HCT116 (cell line): ENCODE measurements around the gene USP9X. TPM values are rescaled to one million over a fixed set of nuclear protein-coding genes. Genes with fewer than 3 reads are reported as not detected.

Experiments
- ATAC-seq: fragments of 200-7000 bp; cut with Tn5 transposase; 2 replicates; pipeline ENCODE4 v1.9.1; 2020; ENCODE audit warnings: mild to moderate bottlenecking, moderate library complexity
- BruUV-seq: library from RNA; stranded (reverse); fragments of 400-500 nt; replicated peaks from 2 replicates; lab custom pipeline; 2021; lab: Mats Ljungman, UMichigan
- CTCF ChIA-PET: fragments of 300-600 bp; sonication (Branson Sonifier 250); formaldehyde crosslinking; loops from one replicate; lab custom pipeline; 2021; ENCODE audit warnings: antibody characterized with exemption; lab: Charles Lee
- POLR2A ChIA-PET: fragments of 300-600, 350-600 bp; sonication (Branson Sonifier 250); formaldehyde crosslinking; loops from one replicate; lab custom pipeline; 2021; ENCODE audit warnings: antibody characterized with exemption; lab: Charles Lee
- RAD21 ChIA-PET, 2 experiments: fragments of 300-600 bp; sonication (Branson Sonifier 250); formaldehyde crosslinking; loops; one replicate each; lab custom pipeline; 2023; ENCODE audit warnings: low total read pairs in 2 of 2; ENCODE audit not compliant: uncharacterized antibody in 2 of 2, unreplicated experiment in 2 of 2, low non-redundant PET in 1 of 2; lab: Charles Lee
- DNase-seq: peaks from one replicate; pipeline ENCODE4 v3.0.0-alpha.2; 2010; ENCODE audit warnings: low read depth, low spot score
- H2AFZ ChIP-seq: fragments of 200-600 bp; shearing (Covaris generic), sonication (generic); 2 replicates; pipeline ENCODE4 v1.6.1; 2017; ENCODE audit warnings: low read depth, mixed run types, mixed read lengths, antibody characterized with exemption, low read length; ENCODE audit not compliant: poor library complexity, severe bottlenecking
- H3K27ac ChIP-seq: 2 replicates; pipeline ENCODE4 v1.5.1; 2012; ENCODE audit warnings: low read depth, low read length
- H3K27me3 ChIP-seq: fragments of 200-600 bp; sonication (generic); 2 replicates; pipeline ENCODE4 v1.6.1; 2016; ENCODE audit warnings: mixed run types, low read length, mixed read lengths; ENCODE audit not compliant: insufficient read depth
- H3K36me3 ChIP-seq, 2 experiments: fragments of 200-500 bp in 1 of 2; fragments of 200-600 bp in 1 of 2; sonication (Bioruptor generic) in 1 of 2; sonication (generic) in 1 of 2; 2 replicates each; pipeline versions ENCODE4 v1.5.1 to v1.6.1; 2014 to 2016; ENCODE audit warnings: low read length in 2 of 2, inconsistent platforms in 1 of 2, mixed read lengths in 1 of 2, mixed run types in 1 of 2; ENCODE audit not compliant: insufficient read depth in 2 of 2, control insufficient read depth in 1 of 2
- H3K4me1 ChIP-seq, 2 experiments: fragments of 200-600 bp in 1 of 2; sonication (generic) in 1 of 2; 2 replicates each; pipeline versions ENCODE4 v1.5.1 to v1.6.1; 2012 to 2017; ENCODE audit warnings: low read length in 2 of 2, inconsistent platforms in 1 of 2, mild to moderate bottlenecking in 1 of 2, mixed read lengths in 1 of 2, mixed run types in 1 of 2, moderate library complexity in 1 of 2; ENCODE audit not compliant: insufficient read depth in 2 of 2, control insufficient read depth in 1 of 2
- H3K4me2 ChIP-seq: fragments of 200-600 bp; sonication (generic); 2 replicates; pipeline ENCODE4 v1.6.1; 2017; ENCODE audit warnings: mixed run types, low read length, mixed read lengths
- H3K4me3 ChIP-seq, 2 experiments: fragments of 200-600 bp in 1 of 2; sonication (generic) in 1 of 2; replicated peaks in 1 of 2; 2 replicates each; pipeline ENCODE4 v1.5.1; 2011 to 2016; ENCODE audit warnings: low read length in 2 of 2, control low read depth in 1 of 2, low read depth in 1 of 2, mild to moderate bottlenecking in 1 of 2, mixed read lengths in 1 of 2, mixed run types in 1 of 2
- H3K79me2 ChIP-seq: fragments of 200-600 bp; sonication (generic); 2 replicates; pipeline ENCODE4 v1.6.1; 2017; ENCODE audit warnings: mild to moderate bottlenecking, mixed run types, low read length, moderate library complexity, mixed read lengths; ENCODE audit not compliant: insufficient read depth
- H3K9ac ChIP-seq: fragments of 200-600 bp; sonication (generic); 2 replicates; pipeline ENCODE4 v1.6.1; 2016; ENCODE audit warnings: low read length, mixed read lengths
- H3K9me2 ChIP-seq: fragments of 200-600 bp; sonication (generic), shearing (Covaris generic); 2 replicates; pipeline ENCODE4 v1.6.1; 2017; ENCODE audit warnings: mixed run types, mild to moderate bottlenecking, moderate library complexity; ENCODE audit not compliant: insufficient read depth
- H3K9me3 ChIP-seq, 2 experiments: fragments of 200-500 bp in 1 of 2; fragments of 200-600 bp in 1 of 2; sonication (Bioruptor generic) in 1 of 2; sonication (generic) in 1 of 2; 2 replicates each; pipeline ENCODE4 v1.6.1; 2014 to 2017; ENCODE audit warnings: low read length in 2 of 2, mixed read lengths in 2 of 2, inconsistent platforms in 1 of 2, low read depth in 1 of 2, mild to moderate bottlenecking in 1 of 2, mixed run types in 1 of 2, moderate library complexity in 1 of 2; ENCODE audit not compliant: control insufficient read depth in 1 of 2, insufficient read depth in 1 of 2
- H4K20me1 ChIP-seq: fragments of 200-600 bp; sonication (generic), shearing (Covaris generic); 2 replicates; pipeline ENCODE4 v1.6.1; 2017; ENCODE audit warnings: mixed run types, mild to moderate bottlenecking, moderate library complexity; ENCODE audit not compliant: insufficient read depth
- ATF3 ChIP-seq: IDR thresholded peaks from 2 replicates; pipeline ENCODE4 v1.6.1; 2012
- CBX3 ChIP-seq: IDR thresholded peaks from 2 replicates; pipeline ENCODE4 v1.6.1; 2012; ENCODE audit warnings: low read depth
- CEBPB ChIP-seq: IDR thresholded peaks from 2 replicates; pipeline ENCODE4 v1.6.1; 2012; ENCODE audit warnings: low read depth
- EGR1 ChIP-seq: IDR thresholded peaks from 2 replicates; pipeline ENCODE4 v1.6.1; 2012; ENCODE audit warnings: low read depth
- ELF1 ChIP-seq: IDR thresholded peaks from 2 replicates; pipeline ENCODE4 v1.6.1; 2012; ENCODE audit warnings: low read depth, borderline replicate concordance
- EZH2 ChIP-seq: fragments of 200-600 bp; sonication (generic); IDR thresholded peaks from 2 replicates; pipeline ENCODE4 v1.6.1; 2017; ENCODE audit warnings: antibody characterized with exemption, mixed run types
- EZH2phosphoT487 ChIP-seq: fragments of 200-600 bp; IDR thresholded peaks from 2 replicates; pipeline ENCODE4 v1.6.1; 2018; ENCODE audit warnings: antibody characterized with exemption, borderline replicate concordance
- FOSL1 ChIP-seq: IDR thresholded peaks from 2 replicates; pipeline ENCODE4 v1.6.1; 2012; ENCODE audit warnings: low read depth
- POLR2AphosphoS5 ChIP-seq: IDR thresholded peaks from 2 replicates; pipeline ENCODE4 v1.6.1; 2011; ENCODE audit warnings: mild to moderate bottlenecking, low read depth, low read length, moderate library complexity
- SRF ChIP-seq: IDR thresholded peaks from 2 replicates; pipeline ENCODE4 v1.6.1; 2012; ENCODE audit warnings: low read depth
- YY1 ChIP-seq: IDR thresholded peaks from 2 replicates; pipeline ENCODE4 v1.6.1; 2011; ENCODE audit warnings: low read length, low read depth, moderate library complexity, mild to moderate bottlenecking; ENCODE audit not compliant: insufficient replicate concordance; ENCODE audit errors: extremely low read depth
- ZBTB33 ChIP-seq: IDR thresholded peaks from 2 replicates; pipeline ENCODE4 v1.6.1; 2011; ENCODE audit warnings: mild to moderate bottlenecking, low read length, moderate library complexity; ENCODE audit not compliant: insufficient replicate concordance; ENCODE audit errors: extremely low read depth
- intact Hi-C: fragments of 100-400 bp; cut with micrococcal nuclease; formaldehyde crosslinking; loops from 2 replicates; pipeline ENCODE4 v1.10.0; 2022
- total RNA-seq: library from RNA; stranded (reverse); gene quantifications from one replicate; pipeline ENCODE4 v1.2.1, GENCODE V29; 2021; ENCODE audit not compliant: unreplicated experiment
- TF ChIP-seq, protein P1 (sequence below): IDR thresholded peaks from 2 replicates; pipeline ENCODE4 v1.6.1; 2012

Gene USP9X
- total RNA-seq, 1 experiment from 2014 or later, result 52.4 TPM

DNA sequence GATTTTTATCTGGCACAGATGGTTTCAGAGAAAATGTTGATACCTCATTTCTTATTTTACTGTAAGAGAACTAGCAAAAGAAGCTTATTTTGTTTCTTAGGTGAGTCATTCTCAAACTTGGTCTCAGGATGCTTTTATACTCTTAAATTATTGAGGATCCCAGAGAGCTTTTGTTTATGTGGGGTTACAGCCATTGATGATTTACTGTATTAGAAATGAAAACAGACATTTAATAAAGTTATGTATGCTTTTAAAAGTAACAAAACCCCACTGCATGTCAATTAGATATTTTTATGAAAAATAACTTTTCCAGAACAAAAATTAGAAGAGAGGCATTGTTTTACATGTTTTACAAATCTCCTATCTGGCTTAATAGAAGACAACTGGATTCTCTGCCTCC, 12.1 kb downstream of the USP9X start:
- Histone ChIP-seq H4K20me1 (0 out of 2 replicates have a peak, but pooled peaks cover 3% of the 10 kb centered on the region), H3K4me2 (no peak overlapping the region), H3K27ac (no peak overlapping the region), H2AFZ (no peak overlapping the region), H3K36me3 (no peaks in the 10 kb centered on the region)
- no peak for ATAC-seq
- TF ChIP-seq ZBTB33 (no peak), EGR1 (no peak), POLR2AphosphoS5 (no peak), EZH2phosphoT487 (no peak), SRF (no peak), CBX3 (no peak), CEBPB (no peak), ATF3 (no peak), YY1 (no peak), EZH2 (no peak), FOSL1 (no peak), ELF1 (no peak)
- TF ChIP-seq, protein P1, sequence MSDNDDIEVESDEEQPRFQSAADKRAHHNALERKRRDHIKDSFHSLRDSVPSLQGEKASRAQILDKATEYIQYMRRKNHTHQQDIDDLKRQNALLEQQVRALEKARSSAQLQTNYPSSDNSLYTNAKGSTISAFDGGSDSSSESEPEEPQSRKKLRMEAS, result no peak
- TF ChIP-seq, all 23 proteins: peak for 0
- Histone ChIP-seq H3K79me2 (peaks cover 98% of the 10 kb centered on the region), H3K27me3 (no peaks in the 10 kb centered on the region), H3K9me2 (no peaks in the 10 kb centered on the region), H3K4me3 (no peak overlapping the region), H3K9me3 (no peaks in the 10 kb centered on the region), H3K4me1 (peaks cover 0 to 3% of the 10 kb centered on the region in 2 experiments; a peak in 1 of 4 replicates), H3K9ac (no peak overlapping the region)
- RAD21 ChIA-PET, result no interaction called here
- CTCF ChIA-PET, result no interaction called here
- POLR2A ChIA-PET, result interaction anchor here (1.4 kb wide), 1 partner anchor 12 kb away, joined by 4 read pairs; the partner anchor contains the start of gene USP9X
- intact Hi-C loops, result no loop called here
- DNase-seq, result no peak
- BruUV-seq, result no TSS peak
